HCT116 (cell line): ENCODE data around the gene PWWP2B. TPM values are rescaled to one million over a fixed set of nuclear protein-coding genes. Genes with fewer than 3 reads are reported as not detected.

Experiments used
- ATAC-seq: fragments of 200-7000 bp; cut with Tn5 transposase; 2 replicates; pipeline ENCODE4 v1.9.1; 2020; ENCODE audit warnings: mild to moderate bottlenecking, moderate library complexity
- BruUV-seq: library from RNA; stranded (reverse); fragments of 400-500 nt; replicated peaks from 2 replicates; lab custom pipeline; 2021; lab: Mats Ljungman, UMichigan
- CTCF ChIA-PET: fragments of 300-600 bp; sonication (Branson Sonifier 250); formaldehyde crosslinking; loops from one replicate; lab custom pipeline; 2021; ENCODE audit warnings: antibody characterized with exemption; lab: Charles Lee
- POLR2A ChIA-PET: fragments of 300-600, 350-600 bp; sonication (Branson Sonifier 250); formaldehyde crosslinking; loops from one replicate; lab custom pipeline; 2021; ENCODE audit warnings: antibody characterized with exemption; lab: Charles Lee
- RAD21 ChIA-PET, 2 experiments: fragments of 300-600 bp; sonication (Branson Sonifier 250); formaldehyde crosslinking; loops; one replicate each; lab custom pipeline; 2023; ENCODE audit warnings: low total read pairs in 2 of 2; ENCODE audit not compliant: uncharacterized antibody in 2 of 2, unreplicated experiment in 2 of 2, low non-redundant PET in 1 of 2; lab: Charles Lee
- DNase-seq: peaks from one replicate; pipeline ENCODE4 v3.0.0-alpha.2; 2010; ENCODE audit warnings: low read depth, low spot score
- H2AFZ ChIP-seq: fragments of 200-600 bp; shearing (Covaris generic), sonication (generic); 2 replicates; pipeline ENCODE4 v1.6.1; 2017; ENCODE audit warnings: low read depth, mixed run types, mixed read lengths, antibody characterized with exemption, low read length; ENCODE audit not compliant: poor library complexity, severe bottlenecking
- H3K27ac ChIP-seq: 2 replicates; pipeline ENCODE4 v1.5.1; 2012; ENCODE audit warnings: low read depth, low read length
- H3K27me3 ChIP-seq: fragments of 200-600 bp; sonication (generic); 2 replicates; pipeline ENCODE4 v1.6.1; 2016; ENCODE audit warnings: mixed run types, low read length, mixed read lengths; ENCODE audit not compliant: insufficient read depth
- H3K36me3 ChIP-seq, 2 experiments: fragments of 200-500 bp in 1 of 2; fragments of 200-600 bp in 1 of 2; sonication (Bioruptor generic) in 1 of 2; sonication (generic) in 1 of 2; 2 replicates each; pipeline versions ENCODE4 v1.5.1 to v1.6.1; 2014 to 2016; ENCODE audit warnings: low read length in 2 of 2, inconsistent platforms in 1 of 2, mixed read lengths in 1 of 2, mixed run types in 1 of 2; ENCODE audit not compliant: insufficient read depth in 2 of 2, control insufficient read depth in 1 of 2
- H3K4me1 ChIP-seq, 2 experiments: fragments of 200-600 bp in 1 of 2; sonication (generic) in 1 of 2; 2 replicates each; pipeline versions ENCODE4 v1.5.1 to v1.6.1; 2012 to 2017; ENCODE audit warnings: low read length in 2 of 2, inconsistent platforms in 1 of 2, mild to moderate bottlenecking in 1 of 2, mixed read lengths in 1 of 2, mixed run types in 1 of 2, moderate library complexity in 1 of 2; ENCODE audit not compliant: insufficient read depth in 2 of 2, control insufficient read depth in 1 of 2
- H3K4me2 ChIP-seq: fragments of 200-600 bp; sonication (generic); 2 replicates; pipeline ENCODE4 v1.6.1; 2017; ENCODE audit warnings: mixed run types, low read length, mixed read lengths
- H3K4me3 ChIP-seq, 2 experiments: fragments of 200-600 bp in 1 of 2; sonication (generic) in 1 of 2; replicated peaks in 1 of 2; 2 replicates each; pipeline ENCODE4 v1.5.1; 2011 to 2016; ENCODE audit warnings: low read length in 2 of 2, control low read depth in 1 of 2, low read depth in 1 of 2, mild to moderate bottlenecking in 1 of 2, mixed read lengths in 1 of 2, mixed run types in 1 of 2
- H3K79me2 ChIP-seq: fragments of 200-600 bp; sonication (generic); 2 replicates; pipeline ENCODE4 v1.6.1; 2017; ENCODE audit warnings: mild to moderate bottlenecking, mixed run types, low read length, moderate library complexity, mixed read lengths; ENCODE audit not compliant: insufficient read depth
- H3K9ac ChIP-seq: fragments of 200-600 bp; sonication (generic); 2 replicates; pipeline ENCODE4 v1.6.1; 2016; ENCODE audit warnings: low read length, mixed read lengths
- H3K9me2 ChIP-seq: fragments of 200-600 bp; sonication (generic), shearing (Covaris generic); 2 replicates; pipeline ENCODE4 v1.6.1; 2017; ENCODE audit warnings: mixed run types, mild to moderate bottlenecking, moderate library complexity; ENCODE audit not compliant: insufficient read depth
- H3K9me3 ChIP-seq, 2 experiments: fragments of 200-500 bp in 1 of 2; fragments of 200-600 bp in 1 of 2; sonication (Bioruptor generic) in 1 of 2; sonication (generic) in 1 of 2; 2 replicates each; pipeline ENCODE4 v1.6.1; 2014 to 2017; ENCODE audit warnings: low read length in 2 of 2, mixed read lengths in 2 of 2, inconsistent platforms in 1 of 2, low read depth in 1 of 2, mild to moderate bottlenecking in 1 of 2, mixed run types in 1 of 2, moderate library complexity in 1 of 2; ENCODE audit not compliant: control insufficient read depth in 1 of 2, insufficient read depth in 1 of 2
- H4K20me1 ChIP-seq: fragments of 200-600 bp; sonication (generic), shearing (Covaris generic); 2 replicates; pipeline ENCODE4 v1.6.1; 2017; ENCODE audit warnings: mixed run types, mild to moderate bottlenecking, moderate library complexity; ENCODE audit not compliant: insufficient read depth
- CEBPB ChIP-seq: IDR thresholded peaks from 2 replicates; pipeline ENCODE4 v1.6.1; 2012; ENCODE audit warnings: low read depth
- FOSL1 ChIP-seq: IDR thresholded peaks from 2 replicates; pipeline ENCODE4 v1.6.1; 2012; ENCODE audit warnings: low read depth
- RAD21 ChIP-seq: IDR thresholded peaks from 2 replicates; pipeline ENCODE4 v1.6.1; 2012; ENCODE audit warnings: low read depth, mild to moderate bottlenecking
- REST ChIP-seq: IDR thresholded peaks from 2 replicates; pipeline ENCODE4 v1.6.1; 2012; ENCODE audit warnings: low read depth
- ZFX ChIP-seq: fragments of 450-650 bp; IDR thresholded peaks from 2 replicates; pipeline ENCODE4 v1.6.1; 2017
- intact Hi-C: fragments of 100-400 bp; cut with micrococcal nuclease; formaldehyde crosslinking; loops from 2 replicates; pipeline ENCODE4 v1.10.0; 2022
- total RNA-seq: library from RNA; stranded (reverse); gene quantifications from one replicate; pipeline ENCODE4 v1.2.1, GENCODE V29; 2021; ENCODE audit not compliant: unreplicated experiment

PWWP2B gene
- total RNA-seq, 1 experiment from 2014 or later: 13.9 TPM

- intact Hi-C loops: no loop called here
- Histone ChIP-seq H3K27ac (no peak overlapping the region), H3K4me1 (peaks cover 0 to 4% of the 10 kb centered on the region in 2 experiments; a peak in 1 of 4 replicates)
- no peak for ATAC-seq
- TF ChIP-seq CEBPB: no peak
- TF ChIP-seq ZFX: no peak
- TF ChIP-seq RAD21: no peak
- no peak for TF ChIP-seq FOSL1
- no peak for TF ChIP-seq REST
- TF ChIP-seq, all 23 proteins: peak for 0
- no peaks in the 10 kb centered on the region for H3K36me3 ChIP-seq
- no peak for DNase-seq
- BruUV-seq: no TSS peak
- H3K4me3 ChIP-seq: no peak overlapping the region
- H3K79me2 ChIP-seq: no peaks in the 10 kb centered on the region
- H3K9me3 ChIP-seq: no peaks in the 10 kb centered on the region
- H2AFZ ChIP-seq: no peak overlapping the region
- no peak overlapping the region for H3K4me2 ChIP-seq
- no peaks in the 10 kb centered on the region for H3K27me3 ChIP-seq
- POLR2A ChIA-PET: no interaction called here
- H4K20me1 ChIP-seq: no peaks in the 10 kb centered on the region
- H3K9me2 ChIP-seq: no peaks in the 10 kb centered on the region
- CTCF ChIA-PET: no interaction called here
- H3K9ac ChIP-seq: no peak overlapping the region
- RAD21 ChIA-PET: no interaction called here
Observed at GRCh38 chr10:132438091-132439024, 41.4 kb downstream of the PWWP2B start.
